Activated CD4-positive, alpha-beta T cell treated with anti-CD3 and anti-CD28 coated beads for 24 hours (primary cell): ENCODE data around the gene MKRN3.

ENCODE experiments used
- DNase-seq, 2 donors: peaks; one replicate each; pipeline ENCODE4 v3.0.0-alpha.2; 2020; ENCODE audit warnings: low read depth in 2 of 2

Gene MKRN3

DNA sequence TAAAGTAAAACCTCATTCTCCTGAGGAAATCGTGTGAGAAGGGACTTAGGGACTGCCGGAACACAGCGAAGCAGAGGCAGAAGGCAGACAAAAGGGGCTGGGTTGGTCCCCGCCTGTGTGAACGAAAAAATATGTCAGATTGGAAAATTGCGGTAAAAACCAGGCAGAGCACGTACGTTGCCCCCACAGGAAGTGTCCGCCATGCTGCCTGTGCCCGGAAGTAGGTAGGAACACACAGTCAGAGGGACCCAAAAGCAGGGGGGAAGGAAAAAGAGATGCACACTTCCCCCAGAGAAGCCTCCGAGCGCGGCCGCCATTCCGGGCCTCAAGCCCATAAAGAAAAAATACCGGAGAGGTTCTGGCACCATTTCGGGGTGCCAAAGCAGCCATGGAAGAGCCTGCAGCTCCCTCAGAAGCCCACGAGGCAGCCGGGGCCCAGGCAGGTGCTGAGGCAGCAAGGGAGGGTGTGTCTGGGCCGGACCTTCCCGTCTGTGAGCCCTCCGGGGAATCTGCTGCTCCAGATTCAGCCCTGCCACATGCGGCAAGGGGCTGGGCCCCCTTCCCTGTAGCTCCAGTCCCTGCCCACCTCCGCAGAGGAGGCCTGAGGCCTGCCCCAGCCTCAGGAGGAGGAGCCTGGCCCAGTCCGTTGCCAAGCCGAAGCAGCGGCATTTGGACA, at the start of gene MKRN3:
MKRN3 (plus strand) TSS at position 280 of the 676 bp plus-strand sequence; CDS start at position 389, 109 bp downstream.
- no peak for DNase-seq

- DNase-seq = no peak
These were observed 48.6 kb upstream of the MKRN3 start for GRCh38 chr15:23516866-23517265.

- DNase-seq = no peak
These were observed 47.4 kb upstream of the MKRN3 start for GRCh38 chr15:23518104-23518503.

GRCh38 chr15:23524816-23525215, 40.7 kb upstream of the MKRN3 start:
- no peak for DNase-seq

GRCh38 chr15:23529891-23530290, 35.6 kb upstream of the MKRN3 start:
- no peak for DNase-seq

- no peak for DNase-seq
These were observed 33.5 kb upstream of the MKRN3 start for GRCh38 chr15:23532024-23532423.

GRCh38 chr15:23536659-23537058, 28.8 kb upstream of the MKRN3 start:
- DNase-seq = no peak

DNA sequence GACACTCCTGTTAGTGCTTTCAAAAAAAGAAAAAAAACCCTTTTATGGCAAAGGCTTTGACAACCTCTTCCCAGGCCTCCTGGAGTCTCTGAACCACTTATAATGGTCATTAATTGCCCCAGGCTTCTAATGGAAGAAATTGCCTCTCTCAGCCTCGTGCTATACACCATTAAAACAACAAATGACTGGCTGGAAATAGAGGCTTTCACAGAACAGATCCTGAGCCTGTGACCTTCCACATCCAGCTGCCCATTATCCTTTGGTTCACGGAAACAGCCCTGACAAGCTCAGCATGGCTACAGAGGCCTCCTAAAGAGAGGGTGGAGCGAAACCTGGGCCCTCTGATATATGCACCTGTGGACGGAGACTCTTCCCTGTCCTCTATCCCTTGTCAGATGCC, 26.8 kb upstream of the MKRN3 start:
- no peak for DNase-seq

DNA sequence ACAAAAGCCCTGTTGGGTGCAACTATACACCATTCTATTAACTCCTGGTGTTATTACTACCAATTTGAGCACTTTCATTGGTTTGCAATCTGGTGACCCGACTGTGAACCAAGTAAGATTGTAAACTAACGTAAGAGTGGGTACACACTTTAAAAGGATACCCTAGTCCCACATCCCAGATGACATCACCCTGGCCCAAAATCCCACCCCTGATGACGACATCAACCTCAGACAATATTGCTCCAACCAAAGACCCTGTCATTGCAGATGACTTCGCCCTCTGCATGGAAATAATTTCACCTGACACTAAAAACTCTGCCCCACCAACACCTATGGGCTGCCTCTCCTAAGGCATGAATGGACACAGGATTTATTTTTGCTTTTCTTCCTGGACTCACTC, 25.6 kb upstream of the MKRN3 start:
- no peak for DNase-seq

GRCh38 chr15:23546158-23546557, 19.3 kb upstream of the MKRN3 start:
- DNase-seq = no peak

DNA sequence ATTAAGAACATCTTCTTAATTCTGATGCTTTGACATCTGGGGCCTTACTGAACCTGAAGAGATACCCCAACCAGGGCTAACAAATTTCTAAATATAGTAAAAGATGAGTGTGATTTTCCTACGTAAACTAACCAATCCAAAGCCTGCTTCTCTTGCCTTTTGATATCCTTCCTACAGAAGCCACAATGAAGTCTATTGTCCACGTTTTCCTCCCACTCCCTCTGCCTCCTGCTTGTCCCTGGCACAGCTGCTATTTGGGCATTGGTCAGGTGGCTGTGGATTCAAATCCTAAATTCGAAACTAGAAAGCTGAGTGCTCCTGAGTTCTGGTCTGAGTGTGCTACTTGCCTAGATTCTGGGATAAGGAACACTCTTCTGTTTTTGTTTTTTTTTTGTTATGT, 17.4 kb upstream of the MKRN3 start:
- DNase-seq = no peak

- DNase-seq = no peak
These were observed 3.6 kb upstream of the MKRN3 start for GRCh38 chr15:23561914-23562313.

DNA sequence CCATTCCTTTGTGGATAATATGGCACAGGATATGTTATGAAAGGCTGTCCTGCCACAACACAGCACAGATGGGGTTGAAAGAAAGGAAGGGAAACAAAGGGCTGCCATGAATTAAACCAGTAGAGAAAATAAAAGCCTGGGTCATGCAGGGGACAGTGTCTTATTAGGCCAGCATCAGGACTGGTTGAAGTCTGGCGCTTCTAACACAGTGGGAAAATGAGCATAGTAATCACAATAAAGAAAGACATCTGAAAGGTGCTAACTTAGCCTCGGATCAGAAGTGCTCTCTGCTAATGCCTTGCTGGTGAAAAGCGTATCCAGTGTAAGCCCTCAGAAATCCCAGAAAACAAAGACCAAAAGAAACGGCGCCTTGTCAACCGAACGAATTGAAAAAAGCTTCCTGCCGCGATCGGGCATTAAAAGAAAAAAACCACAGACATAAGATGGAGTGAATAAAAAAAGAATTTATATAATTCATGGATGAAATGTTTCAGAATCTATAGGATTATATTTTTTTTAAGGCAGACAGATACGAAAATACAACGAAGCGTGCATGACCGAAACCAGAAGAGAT, 566 bp upstream of the MKRN3 start:
- DNase-seq = no peak

- DNase-seq = no peak
These were observed 639 bp downstream of the MKRN3 start for GRCh38 chr15:23566071-23566554.

- DNase-seq = no peak
These were observed 1.2 kb downstream of the MKRN3 start for GRCh38 chr15:23566651-23567050.

DNA sequence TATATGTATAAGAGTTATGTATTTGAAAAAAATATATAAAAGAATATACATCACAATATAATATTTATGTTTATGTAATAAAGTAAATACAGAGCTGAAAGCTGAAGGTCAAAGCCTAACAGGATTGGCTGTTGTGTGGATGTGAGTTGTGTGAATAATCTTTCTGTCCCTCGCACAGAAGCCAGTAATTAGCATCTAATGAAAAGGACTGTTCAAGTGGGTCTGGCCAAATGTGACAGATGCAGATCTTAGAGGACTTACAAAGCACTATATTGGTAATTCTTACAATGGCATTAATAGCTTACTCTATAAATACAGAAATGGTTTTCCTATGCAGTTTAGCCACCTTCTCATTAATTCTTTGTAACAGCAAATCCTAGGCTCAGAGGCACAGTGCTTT, 2.4 kb downstream of the MKRN3 start:
- no peak for DNase-seq

DNA sequence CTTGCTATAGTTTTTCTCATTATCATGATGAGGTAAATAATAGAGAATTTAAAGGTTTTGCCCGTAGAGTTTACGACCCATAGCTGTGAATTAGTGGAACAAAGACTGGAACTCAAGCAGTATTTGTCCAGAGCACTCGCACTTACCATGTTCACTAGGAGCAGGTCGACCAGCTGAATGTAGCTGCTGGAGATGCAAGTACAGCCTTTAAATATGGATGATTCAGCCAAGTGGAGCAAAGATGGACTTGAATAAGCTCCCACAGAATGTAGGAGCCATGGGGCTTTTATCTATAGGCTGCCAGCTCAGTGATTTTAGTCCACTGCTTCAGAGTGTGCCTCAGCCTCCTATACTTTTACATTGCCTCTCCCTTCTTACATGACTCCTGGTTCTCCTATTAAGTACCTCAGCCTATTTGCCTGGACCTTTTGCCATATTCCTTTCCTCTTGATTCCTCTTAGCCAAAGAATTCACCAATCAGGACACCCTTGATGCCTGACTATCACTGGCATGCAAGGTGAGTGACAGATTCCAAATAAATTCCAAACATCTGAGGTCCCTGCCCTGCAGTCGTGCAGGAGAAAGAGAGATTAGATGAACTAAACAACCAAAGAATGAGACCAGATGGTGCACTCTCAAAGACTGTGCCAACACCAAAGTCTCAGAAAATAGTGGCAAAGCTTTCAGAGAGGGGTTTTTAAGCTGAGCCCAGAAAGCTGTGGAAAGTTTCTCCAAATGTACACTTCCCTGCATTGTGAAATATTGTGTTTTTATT, 3.9 kb downstream of the MKRN3 start:
- no peak for DNase-seq

DNA sequence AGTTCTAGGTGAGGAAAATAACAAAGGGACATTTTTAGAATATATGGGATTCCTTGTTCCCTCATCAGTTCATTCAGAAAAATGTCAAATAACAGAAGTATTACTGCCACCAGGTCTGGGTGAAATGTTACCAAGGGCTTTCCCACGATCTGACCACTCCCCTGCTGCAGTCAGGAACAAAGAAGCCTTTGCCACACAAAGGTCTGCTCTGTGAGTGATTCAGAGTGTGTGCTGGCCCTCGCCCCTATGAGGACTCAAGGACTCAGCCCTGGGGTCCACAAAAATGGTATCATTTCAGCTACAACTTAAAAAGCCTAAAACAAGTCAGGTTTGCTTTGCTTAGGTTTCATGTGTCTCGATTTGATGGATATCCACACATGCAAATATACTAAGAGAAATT, 5.0 kb downstream of the MKRN3 start:
- no peak for DNase-seq

DNA sequence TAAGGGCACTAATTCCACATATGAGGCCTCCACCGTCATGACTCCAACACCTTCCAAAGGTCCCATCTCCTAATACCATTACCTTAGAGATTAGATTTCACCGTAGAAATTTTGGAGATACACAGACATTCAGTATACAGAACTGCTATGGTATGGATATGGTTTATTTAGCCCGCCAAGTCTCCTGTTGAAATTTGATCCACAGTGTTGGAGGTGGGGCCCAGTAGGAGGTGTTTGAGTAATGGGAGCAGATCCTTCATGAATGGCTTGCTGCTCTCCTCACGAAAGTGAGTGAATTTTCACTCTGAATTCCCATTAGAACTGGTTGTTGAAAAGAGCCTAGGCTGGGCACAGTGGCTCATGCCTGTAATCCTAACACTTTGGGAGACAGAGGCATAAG, 7.4 kb downstream of the MKRN3 start:
- no peak for DNase-seq

DNA sequence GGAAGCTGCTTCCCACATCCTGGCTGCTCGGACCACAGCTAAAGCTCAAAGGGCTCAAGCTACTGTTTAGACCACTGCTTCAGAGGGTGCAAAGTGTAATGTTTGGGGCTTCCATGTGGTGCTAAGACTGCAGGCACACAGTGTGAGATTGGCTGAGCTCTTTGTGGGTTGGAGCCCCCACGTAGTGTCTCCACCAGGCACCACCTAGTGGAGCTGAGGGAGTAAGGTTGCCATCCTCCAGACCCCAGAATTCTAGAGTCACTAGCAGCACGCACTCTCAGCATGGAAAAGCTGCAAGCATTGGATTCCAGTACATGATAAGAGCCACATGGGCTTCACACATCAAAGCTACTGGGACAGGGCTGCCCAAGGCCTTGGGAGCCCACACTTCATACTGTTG, 9.3 kb downstream of the MKRN3 start:
- no peak for DNase-seq

DNA sequence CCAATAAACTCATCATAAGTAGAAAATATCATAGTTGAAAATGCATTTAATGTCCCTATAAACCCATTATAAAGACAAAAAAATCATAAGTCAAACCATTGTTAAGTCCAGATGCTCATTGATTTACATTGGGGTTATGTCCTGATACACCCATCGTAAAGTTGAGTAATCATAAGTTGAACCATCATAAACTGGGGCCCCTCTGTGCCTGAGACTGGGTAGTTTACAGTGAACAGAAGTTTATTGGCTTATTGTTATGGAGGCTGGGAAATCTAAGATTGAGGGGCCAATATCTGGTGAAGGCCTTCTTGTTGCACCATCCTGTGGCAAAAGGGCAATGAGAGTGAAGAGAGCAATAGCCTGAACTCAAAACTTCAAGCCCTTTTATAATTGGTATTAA, 10.6 kb downstream of the MKRN3 start:
- DNase-seq = no peak

GRCh38 chr15:23578521-23579150, 13.2 kb downstream of the MKRN3 start:
- no peak for DNase-seq

DNA sequence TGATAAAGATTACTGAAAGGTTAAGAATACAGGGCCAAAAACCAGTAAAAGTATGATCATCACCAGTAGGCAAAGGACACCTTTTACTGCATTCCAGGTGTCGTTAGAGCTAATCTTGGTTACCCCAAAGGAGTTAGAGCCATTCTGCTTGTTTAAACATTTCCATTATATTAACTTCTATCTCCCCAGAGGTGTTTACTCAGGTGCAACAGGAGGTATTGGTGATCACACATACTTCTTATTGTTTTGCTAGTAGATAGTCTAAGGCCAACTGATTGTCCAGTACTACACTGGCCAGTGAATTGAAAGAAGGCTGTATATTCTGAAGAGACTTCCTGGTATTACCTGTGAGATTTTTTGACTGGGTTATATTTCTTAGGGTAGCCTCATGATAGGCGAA, 22.8 kb downstream of the MKRN3 start:
- no peak for DNase-seq
